K562 treated with DMSO at 1 percent for 48 hours (cell line): Measurements from ENCODE around the gene OR5B12. TPM values are rescaled to one million over a fixed set of nuclear protein-coding genes. Genes with fewer than 3 reads are reported as not detected.

Experiments used
- total RNA-seq: library from RNA; unstranded; fragments of 300-600 nt; gene quantifications from 2 replicates; pipeline ENCODE4 v1.2.3, GENCODE V29; 2022; ENCODE audit warnings: low replicate concordance; ENCODE audit errors: extremely low read depth

OR5B12 gene
- total RNA-seq = not detected in 2 replicates

GRCh38 chr11:58442136-58442535 lies at the start of gene OR5B12:
Gene OR5B12 (minus strand): TSS chr11:58442236. CDS start chr11:58440151, 2,085 bp downstream.

GRCh38 chr11:58428021-58428420 lies 14.0 kb downstream of the OR5B12 start, which contains the start of gene OR5B2:
Gene OR5B2 (minus strand): TSS chr11:58428121. CDS start chr11:58423261, 4,860 bp downstream.

GRCh38 chr11:58406774-58407173 lies 35.3 kb downstream of the OR5B12 start, which contains the start of gene OR5B3:
Gene OR5B3 (minus strand): TSS chr11:58406874. CDS start chr11:58403409, 3,465 bp downstream.

Other genes with a start within 250 kb of the OR5B12 start
- not detected in 2 replicates for gene OR1S2, start 238.1 kb downstream of the OR5B12 start, total RNA-seq
- not detected in 2 replicates for gene OR1S1, start 229.5 kb downstream of the OR5B12 start, total RNA-seq
- not detected in 2 replicates for gene OR10Q1, start 213.3 kb downstream of the OR5B12 start, total RNA-seq
- not detected in 2 replicates for gene OR10W1, start 174.0 kb downstream of the OR5B12 start, total RNA-seq
- not detected in 2 replicates for gene OR5B17, start 83.2 kb downstream of the OR5B12 start, total RNA-seq
- not detected in 2 replicates for gene OR5B3, start 35.4 kb downstream of the OR5B12 start, total RNA-seq
- not detected in 2 replicates for gene OR5B2, start 14.1 kb downstream of the OR5B12 start, total RNA-seq
- gene OR5B21, start 65.9 kb upstream of the OR5B12 start, total RNA-seq = not detected in 2 replicates
- gene LPXN, start 133.6 kb upstream of the OR5B12 start, total RNA-seq = not detected in 2 replicates
- gene ZFP91, start 136.8 kb upstream of the OR5B12 start, total RNA-seq = not detected in 2 replicates
- gene CNTF, start 180.4 kb upstream of the OR5B12 start, total RNA-seq = not detected in 2 replicates